ENCODE results near the gene PNP.

- TF ChIP-seq EP300 (IDR thresholded peaks at IDR 0.05; ENCODE audit: borderline replicate concordance) (no peak), TAF1 (IDR thresholded peaks at IDR 0.05; ENCODE audit: low read depth) (no peak), REST (IDR thresholded peaks at IDR 0.05; ENCODE audit: low read depth) (no peak), TEAD4 (IDR thresholded peaks at IDR 0.05) (no peak), RAD21 (IDR thresholded peaks at IDR 0.05; ENCODE audit: low read depth) (no peak), MAX (IDR thresholded peaks at IDR 0.05) (no peak)
Observed at GRCh38 chr14:20503898-20504297, 34.7 kb downstream of the PNP start.
